Measurements from ENCODE around the gene CADM1. TPM values are rescaled to one million over a fixed set of nuclear protein-coding genes. Genes with fewer than 3 reads are reported as not detected.

The CADM1 gene
- total RNA-seq, 4 donors from 2014 or later, result 17.1 to 49.8 (median 30.7) TPM

DNA sequence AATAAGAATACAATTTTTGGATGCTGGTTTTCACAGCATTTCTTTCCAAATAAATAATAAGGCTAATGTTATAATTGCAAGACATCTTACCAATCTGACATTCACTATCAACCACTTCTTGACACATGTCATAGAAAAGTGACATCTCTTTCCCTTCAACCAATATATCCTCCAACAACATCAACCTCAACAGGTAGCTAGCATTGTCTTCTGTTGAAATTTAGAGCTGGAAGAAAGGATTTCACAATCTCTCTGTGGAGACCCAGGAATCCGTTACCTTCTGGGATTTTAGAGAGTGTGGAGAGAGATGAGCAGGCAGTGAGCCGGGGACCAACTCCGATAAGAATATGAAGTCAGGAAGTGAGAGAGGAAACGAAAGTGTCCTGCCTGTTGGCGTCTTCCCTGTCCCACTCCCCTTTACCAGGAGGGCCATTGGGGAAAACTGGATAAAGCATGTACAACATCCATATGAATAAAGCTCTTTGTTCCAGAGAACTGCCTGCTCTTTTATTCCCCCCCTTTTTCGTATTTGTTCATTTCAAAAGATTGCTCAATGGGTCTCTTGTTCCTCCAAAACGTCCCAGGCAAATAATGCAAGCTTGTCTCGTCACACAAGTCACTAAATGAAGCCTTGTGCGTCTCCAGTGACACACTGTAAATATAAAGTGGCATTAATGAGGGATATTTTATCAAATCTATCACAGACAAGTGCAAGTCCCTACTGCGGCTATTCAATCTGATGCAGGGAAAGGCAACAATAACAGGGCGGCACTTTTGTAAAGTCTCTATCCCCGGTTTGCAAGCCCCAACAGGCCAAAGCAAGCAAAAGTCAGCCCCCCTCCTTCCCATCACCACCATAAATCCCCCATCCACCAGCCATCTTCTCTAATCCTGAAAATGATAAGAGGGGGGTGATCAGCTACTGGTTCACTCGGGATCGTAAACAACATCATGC, 3.4 kb downstream of the CADM1 start:
- TF ChIP-seq, protein P1, sequence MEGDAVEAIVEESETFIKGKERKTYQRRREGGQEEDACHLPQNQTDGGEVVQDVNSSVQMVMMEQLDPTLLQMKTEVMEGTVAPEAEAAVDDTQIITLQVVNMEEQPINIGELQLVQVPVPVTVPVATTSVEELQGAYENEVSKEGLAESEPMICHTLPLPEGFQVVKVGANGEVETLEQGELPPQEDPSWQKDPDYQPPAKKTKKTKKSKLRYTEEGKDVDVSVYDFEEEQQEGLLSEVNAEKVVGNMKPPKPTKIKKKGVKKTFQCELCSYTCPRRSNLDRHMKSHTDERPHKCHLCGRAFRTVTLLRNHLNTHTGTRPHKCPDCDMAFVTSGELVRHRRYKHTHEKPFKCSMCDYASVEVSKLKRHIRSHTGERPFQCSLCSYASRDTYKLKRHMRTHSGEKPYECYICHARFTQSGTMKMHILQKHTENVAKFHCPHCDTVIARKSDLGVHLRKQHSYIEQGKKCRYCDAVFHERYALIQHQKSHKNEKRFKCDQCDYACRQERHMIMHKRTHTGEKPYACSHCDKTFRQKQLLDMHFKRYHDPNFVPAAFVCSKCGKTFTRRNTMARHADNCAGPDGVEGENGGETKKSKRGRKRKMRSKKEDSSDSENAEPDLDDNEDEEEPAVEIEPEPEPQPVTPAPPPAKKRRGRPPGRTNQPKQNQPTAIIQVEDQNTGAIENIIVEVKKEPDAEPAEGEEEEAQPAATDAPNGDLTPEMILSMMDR (IDR thresholded peaks at IDR 0.05), result no peak
- TF ChIP-seq POLR2A (IDR thresholded peaks at IDR 0.05) (peak in 1 of 2 donors; percentile 30), EP300 (IDR thresholded peaks at IDR 0.05) (peak; percentile 46 to 84)
- Histone ChIP-seq H3K9me3 (no peaks in the 10 kb centered on the region), H3K27ac (peak overlapping the region; percentile 56 to 89 (median 76)), H3K36me3 (no peaks in the 10 kb centered on the region), H3K4me3 (peak overlapping the region; percentile 10 to 62 (median 34)), H3K4me1 (peaks cover 0 to 64% (median 8%) of the 10 kb centered on the region in 4 donors), H3K27me3 (peaks cover 0 to 14% of the 10 kb centered on the region in 2 donors)
- WGBS, 2 donors, result 35 to 40% methylated on average over 14 of the region's 14 CpGs
- DNase-seq (ENCODE audit: low spot score in 2 of 2), result no peak

DNA sequence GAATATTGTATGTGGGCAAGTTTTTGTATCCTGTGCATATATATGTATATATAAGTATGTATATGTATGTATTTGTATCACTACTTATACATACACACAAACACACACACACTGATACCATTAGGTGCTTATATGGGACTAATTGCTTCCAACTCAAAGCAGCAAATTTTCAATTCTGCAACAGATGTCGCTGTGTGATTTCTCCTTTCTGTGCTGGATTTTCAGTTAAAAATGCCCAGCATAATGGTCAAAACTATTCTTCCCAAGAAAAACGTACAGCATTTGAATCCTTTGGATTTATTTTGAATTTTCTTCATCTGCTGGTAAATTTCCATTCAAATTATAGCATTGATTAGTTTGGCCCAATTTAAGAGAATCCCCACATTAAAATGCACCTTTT, 4.3 kb downstream of the CADM1 start:
- no peaks in the 10 kb centered on the region for H3K9me3 ChIP-seq
- no peak overlapping the region for H3K4me3 ChIP-seq
- peaks cover 0 to 14% of the 10 kb centered on the region in 2 donors for H3K27me3 ChIP-seq
- WGBS, 2 donors, result 53 to 58% methylated on average over 2 of the region's 2 CpGs
- no peaks in the 10 kb centered on the region for H3K36me3 ChIP-seq
- peaks cover 0 to 57% (median 5%) of the 10 kb centered on the region in 4 donors for H3K4me1 ChIP-seq
- peak overlapping the region; percentile 11 to 89 (median 54) for H3K27ac ChIP-seq
- TF ChIP-seq EP300 (IDR thresholded peaks at IDR 0.05) (no peak), POLR2A (IDR thresholded peaks at IDR 0.05) (no peak)
- TF ChIP-seq, protein P1 (IDR thresholded peaks at IDR 0.05), result no peak
- no peak for DNase-seq (ENCODE audit: low spot score in 2 of 2)

DNA sequence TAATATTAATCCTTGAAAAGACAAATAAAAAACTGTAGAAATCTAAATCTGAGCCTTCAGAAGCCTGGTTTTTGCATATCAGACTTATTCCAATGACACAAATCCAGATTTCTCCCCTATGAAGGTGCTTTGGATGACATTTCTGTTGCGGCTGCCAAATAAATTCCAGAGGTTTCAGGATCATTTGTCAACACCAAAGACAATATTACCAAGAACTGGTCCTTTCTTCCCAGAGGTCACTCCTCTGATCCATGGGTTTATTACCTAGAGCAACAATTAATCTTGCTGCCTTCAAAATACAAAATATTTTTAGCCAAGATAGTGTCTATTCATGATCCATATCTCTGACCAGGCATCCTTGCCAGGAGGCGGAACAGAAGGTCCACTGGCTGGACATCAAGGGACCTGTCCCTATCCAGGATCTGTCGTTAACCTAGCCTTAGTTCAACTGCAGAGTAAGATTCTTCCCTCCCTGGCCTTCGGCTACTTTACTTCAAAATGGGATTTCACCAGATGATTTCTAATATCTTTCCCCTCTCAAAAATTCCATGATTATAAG, 4.9 kb downstream of the CADM1 start:
- no peak for DNase-seq (ENCODE audit: low spot score in 2 of 2)
- TF ChIP-seq POLR2A (IDR thresholded peaks at IDR 0.05) (no peak), EP300 (IDR thresholded peaks at IDR 0.05) (no peak)
- TF ChIP-seq, protein P1 (IDR thresholded peaks at IDR 0.05), result no peak
- Histone ChIP-seq H3K4me1 (peaks cover 0 to 54% (median 5%) of the 10 kb centered on the region in 4 donors), H3K36me3 (no peaks in the 10 kb centered on the region), H3K4me3 (no peak overlapping the region), H3K27me3 (peaks cover 0 to 14% of the 10 kb centered on the region in 2 donors), H3K9me3 (no peaks in the 10 kb centered on the region), H3K27ac (peak overlapping the region in 2 of 4 donors; percentile 88 to 89)
- 86 to 91% methylated on average over 4 of the region's 4 CpGs for WGBS, 2 donors

DNA sequence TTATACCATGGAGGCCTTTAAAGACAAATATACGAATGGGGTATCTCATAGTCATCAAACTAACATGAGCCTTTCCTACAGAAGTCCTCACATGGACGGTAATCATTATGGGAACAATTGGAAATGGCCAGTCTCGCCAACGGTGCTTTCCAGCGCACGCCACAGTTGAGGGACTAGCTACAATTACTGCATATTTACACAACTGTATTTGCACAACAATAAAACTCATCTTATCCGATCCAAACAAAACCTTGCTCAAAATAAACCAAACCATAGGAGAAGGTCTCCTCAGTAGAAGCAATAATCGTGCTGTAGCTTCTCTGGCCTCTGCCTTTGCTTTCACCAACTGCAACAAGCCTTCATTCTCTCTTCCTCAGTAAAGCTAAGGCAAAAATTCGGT, 5.9 kb downstream of the CADM1 start:
- no peak for DNase-seq (ENCODE audit: low spot score in 2 of 2)
- Histone ChIP-seq H3K27ac (peak overlapping the region in 1 of 4 donors; percentile 88), H3K4me3 (no peak overlapping the region), H3K4me1 (peaks cover 0 to 44% (median 5%) of the 10 kb centered on the region in 4 donors), H3K9me3 (peaks cover 0 to 4% (median 0%) of the 10 kb centered on the region in 4 donors), H3K27me3 (peaks cover 0 to 8% of the 10 kb centered on the region in 2 donors), H3K36me3 (no peaks in the 10 kb centered on the region)
- 84 to 85% methylated on average over 9 of the region's 9 CpGs for WGBS, 2 donors
- TF ChIP-seq, protein P1 (IDR thresholded peaks at IDR 0.05), result no peak
- no peak for TF ChIP-seq EP300 (IDR thresholded peaks at IDR 0.05)
- TF ChIP-seq POLR2A (IDR thresholded peaks at IDR 0.05), result no peak
